Measurements from ENCODE around the gene PHAX.
A peak's percentile ranks its signal among the peaks of the same experiment; 100 is the strongest.
"Not testable (repeated sequence)": the region's sequence is repeated elsewhere in the genome, so short reads cannot be mapped to it uniquely, and the experiment has no call there.

Gene PHAX

DNA sequence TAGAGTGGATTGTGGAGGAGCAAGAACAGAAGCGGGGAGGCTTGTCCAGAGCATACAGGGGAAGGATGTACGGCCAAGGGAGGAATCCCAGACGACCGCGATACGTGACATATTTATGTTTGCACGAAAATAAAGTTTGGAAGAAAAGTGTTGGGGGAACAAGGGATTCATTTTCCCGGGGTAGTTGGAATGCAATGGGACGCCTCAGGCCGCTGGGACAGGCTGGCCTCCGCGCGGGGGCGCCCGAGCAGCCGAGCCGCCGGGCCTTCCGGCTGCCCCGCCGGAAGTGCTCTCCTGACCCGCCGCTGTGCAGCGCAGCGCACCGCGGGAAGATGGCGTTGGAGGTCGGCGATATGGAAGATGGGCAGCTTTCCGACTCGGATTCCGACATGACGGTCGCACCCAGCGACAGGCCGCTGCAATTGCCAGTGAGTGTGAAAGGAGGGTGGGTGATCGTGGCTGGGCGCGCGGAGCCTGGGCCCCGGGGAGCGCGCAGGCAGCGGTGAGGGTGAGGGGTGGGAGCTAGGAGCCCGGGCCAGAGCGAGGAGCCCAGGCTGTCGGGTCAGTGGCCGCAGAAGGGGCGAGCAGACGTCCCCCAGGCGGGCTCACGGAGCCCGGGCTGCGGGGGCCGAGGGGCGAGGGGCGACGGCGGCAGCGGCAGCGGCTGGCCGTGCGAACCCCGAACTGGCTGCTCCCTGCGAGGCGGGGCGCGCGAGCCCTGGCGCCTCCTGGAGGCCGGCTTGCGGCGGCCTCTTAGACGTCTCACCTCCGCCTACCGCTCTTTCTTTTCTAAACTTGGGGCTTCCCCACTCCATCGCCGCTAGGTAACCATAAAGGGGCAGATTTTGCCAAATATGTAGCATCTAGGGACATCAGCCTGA is at the start of gene PHAX:
PHAX (plus strand) TSS at position 317 of the 881 bp plus-strand sequence; CDS start at position 333, 16 bp downstream.
- peak; percentile 88 for DNase-seq

GRCh38 chr5:126552614-126553013 is 48.1 kb upstream of the PHAX start:
- DNase-seq, result no peak

- DNase-seq, result not testable (repeated sequence)
These were observed 45.6 kb upstream of the PHAX start for GRCh38 chr5:126555101-126555500.

DNA sequence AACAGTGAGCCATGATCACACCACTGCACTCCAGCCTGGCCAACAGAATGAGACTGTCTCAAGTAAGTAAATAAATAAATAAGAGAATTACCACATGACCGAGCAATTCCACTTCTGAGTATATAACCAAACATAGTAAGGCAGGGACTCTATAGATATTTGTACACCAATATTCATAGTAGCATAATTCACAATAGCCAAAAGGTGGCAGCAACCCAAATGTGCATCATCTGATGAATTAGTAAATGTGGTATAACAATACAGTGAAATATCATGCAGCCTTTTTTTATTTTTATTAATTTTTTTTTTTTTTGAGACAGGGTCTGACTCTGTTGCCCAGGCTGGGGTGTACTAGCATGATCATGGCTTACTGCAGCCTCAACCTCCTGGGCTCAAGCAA is 38.8 kb upstream of the PHAX start:
- DNase-seq, result no peak

- no peak for DNase-seq
These were observed 37.9 kb upstream of the PHAX start for GRCh38 chr5:126562823-126563222.

GRCh38 chr5:126568206-126568755 is 32.5 kb upstream of the PHAX start:
- no peak for DNase-seq

DNA sequence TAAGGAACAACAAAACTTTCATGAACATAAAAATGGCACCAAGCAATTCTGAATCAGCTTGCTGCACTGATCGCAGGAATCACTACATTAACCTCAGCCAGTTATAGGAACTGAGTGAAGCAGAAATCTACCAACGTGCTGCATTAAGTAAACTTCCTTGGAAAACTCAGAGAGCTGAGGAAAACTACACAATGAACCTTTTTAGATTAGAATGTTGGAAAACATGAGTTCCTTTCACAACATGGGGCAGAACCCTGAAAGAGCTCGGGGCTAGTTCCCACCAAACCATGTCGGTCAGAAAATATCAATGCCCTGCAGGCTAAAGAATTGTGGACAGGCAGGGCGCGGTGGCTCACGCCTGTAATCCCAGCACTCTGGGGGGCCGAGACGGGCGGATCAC is 25.1 kb upstream of the PHAX start:
- no peak for DNase-seq

- no peak for DNase-seq
These were observed 23.8 kb upstream of the PHAX start for GRCh38 chr5:126576974-126577373.

GRCh38 chr5:126577415-126577814 is 23.3 kb upstream of the PHAX start:
- DNase-seq, result no peak

DNA sequence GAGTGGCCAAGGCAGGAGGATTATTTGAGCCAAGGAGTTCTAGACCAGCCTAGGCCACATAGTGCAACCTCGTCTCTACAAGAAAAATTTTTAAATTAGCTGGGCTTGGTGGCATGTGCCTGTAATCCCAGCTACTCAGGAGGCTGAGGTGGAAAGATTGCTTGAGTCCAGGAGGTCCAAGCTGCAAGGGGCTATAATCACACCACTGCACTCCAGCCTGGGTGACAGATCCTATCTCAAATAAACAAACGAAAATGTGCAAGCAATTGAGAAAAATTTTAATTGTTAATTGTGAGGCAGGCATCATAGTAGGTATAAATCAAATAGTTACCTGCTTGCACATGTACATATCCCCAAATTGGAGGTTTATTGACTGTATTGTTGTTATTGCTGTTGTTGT is 21.0 kb upstream of the PHAX start:
- no peak for DNase-seq

DNA sequence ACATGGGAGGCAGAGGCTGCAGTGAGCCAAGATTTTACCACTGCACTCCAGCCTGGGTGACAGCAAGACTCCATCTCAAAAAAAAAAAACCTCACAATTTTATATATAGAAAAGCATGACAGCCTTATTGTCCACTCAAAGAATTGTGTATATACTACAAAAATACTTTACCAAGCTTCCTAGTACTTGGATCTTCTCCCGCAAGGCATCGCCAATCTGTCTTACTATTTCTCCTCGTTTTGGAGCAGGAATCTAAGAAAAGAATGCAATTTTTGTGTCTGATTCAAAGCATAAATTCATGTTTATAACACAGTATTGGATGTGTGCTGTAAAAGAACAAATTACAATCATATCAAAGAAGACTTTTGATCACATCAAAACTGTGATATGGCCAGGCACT is 17.0 kb upstream of the PHAX start:
- DNase-seq, result no peak

- DNase-seq, result no peak
These were observed 13.0 kb upstream of the PHAX start for GRCh38 chr5:126587551-126588390.

DNA sequence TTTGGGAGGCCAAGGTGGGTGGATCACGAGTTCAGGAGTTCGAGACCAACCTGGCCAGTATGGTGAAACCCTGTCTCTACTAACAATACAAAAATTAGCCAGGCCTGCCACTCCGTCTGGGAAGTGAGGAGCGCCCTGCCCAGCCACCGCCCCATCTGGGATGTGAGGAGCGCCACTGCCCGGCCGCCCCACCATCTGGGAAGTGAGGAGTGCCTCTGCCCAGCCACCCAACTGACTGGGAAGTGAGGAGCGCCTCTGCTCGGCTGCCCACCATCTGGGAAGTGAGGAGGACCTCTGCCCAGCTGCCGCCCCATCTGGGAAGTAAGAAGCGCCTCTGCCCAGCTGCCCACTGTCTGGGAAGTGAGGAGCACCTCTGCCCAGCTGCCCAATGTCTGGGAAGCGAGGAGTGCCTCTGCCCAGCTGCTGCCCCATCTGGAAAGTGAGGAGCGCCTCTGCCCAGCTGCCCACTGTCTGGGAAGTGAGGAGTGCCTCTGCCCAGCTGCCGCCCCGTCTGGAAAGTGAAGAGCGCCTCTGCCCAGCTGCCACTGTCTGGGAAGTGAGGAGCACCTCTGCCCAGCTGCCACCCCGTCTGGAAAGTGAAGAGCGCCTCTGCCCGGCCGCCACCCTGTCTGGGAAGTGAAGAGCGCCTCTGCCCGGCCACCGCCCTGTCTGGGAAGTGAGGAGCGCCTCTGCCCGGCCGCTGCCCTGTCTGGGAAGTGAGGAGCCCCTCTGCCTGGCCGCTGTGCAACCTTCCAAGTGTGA is 11.0 kb upstream of the PHAX start:
- DNase-seq, result no peak

DNA sequence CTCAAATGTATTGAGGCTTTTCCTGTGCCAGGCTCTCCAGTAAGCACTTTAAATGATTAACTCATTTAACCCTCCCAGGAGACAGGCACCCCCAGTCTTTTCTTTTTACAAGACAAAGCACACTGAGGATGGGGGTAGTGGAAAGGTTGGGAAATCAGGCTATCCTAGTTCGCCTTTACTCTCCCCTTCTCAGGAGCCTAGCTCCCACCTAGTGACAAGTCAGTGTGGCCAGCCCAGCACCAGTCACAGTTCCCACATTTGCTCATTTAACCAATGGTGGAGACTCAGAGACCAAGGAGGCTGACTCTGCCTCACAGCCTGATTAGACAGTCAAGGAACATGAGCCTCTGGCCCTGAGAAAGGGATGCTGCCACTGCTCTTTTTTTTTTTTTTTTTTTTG is 9.2 kb upstream of the PHAX start:
- no peak for DNase-seq

DNA sequence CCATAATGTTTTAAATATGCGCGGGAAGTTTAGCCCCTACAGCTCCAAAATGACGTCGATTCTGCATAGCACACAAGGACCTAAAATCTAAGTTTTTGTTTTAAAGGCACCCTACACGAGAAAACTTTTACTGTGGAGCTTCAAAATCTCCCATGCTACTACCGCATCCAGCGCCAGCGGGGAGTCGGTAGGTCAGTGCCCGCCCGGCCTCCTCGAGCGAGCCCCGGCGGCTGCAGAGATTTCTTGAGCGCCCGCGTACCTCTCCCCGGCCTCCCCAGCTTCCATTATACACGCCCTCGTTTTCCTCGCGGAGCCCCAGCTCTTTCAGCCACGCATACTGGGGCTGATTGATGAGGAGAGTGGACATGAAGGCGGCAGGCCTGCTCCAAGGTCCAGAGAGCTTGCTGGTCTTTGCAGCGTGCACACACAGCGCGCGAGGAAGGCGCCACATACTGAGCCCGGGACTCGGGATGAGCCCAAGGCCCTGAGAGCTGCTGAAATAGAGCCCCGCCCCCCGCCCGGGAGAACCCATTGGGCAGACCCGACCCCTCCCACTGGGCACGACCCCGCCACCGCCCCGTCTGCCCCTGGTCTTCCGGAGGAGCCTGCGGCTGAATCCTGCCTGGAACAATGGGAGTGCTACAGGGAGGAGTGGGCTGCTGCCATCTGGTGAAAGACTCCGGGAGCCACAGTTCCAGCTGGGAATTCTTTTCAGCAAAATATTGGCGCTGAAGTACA is 5.8 kb upstream of the PHAX start, which contains the start of gene ALDH7A1:
ALDH7A1 (minus strand) TSS at position 472 of the 738 bp plus-strand sequence; CDS start at position 451, 21 bp downstream.
- peak; percentile 98 for DNase-seq

DNA sequence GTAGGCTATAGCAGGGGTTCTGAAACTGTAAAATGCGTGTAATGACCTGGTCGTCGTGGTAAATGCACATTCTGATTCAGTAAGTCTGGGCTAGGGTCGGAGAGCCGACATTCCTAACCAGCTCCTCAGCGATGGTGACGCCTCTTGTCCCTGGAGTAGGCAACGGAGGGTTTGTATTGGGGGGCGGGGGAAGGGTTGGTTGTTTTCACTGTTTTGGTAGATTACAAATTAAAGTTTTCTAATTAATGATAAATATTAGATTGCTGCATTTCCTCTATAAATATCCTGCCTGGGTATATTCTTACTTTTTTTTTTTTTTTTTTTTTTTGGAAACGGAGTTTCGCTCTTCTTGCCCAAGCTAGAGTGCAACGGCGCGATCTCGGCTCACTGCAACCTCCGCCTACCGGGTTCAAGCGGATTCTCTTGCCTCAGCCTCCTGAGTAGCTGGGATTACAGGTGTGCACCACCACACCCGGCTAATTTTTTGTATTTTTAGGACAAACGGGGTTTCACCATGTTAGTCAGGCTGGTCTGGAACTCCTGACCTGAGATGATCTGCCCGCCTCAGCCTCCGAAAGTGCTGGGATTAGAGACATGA is 5.2 kb upstream of the PHAX start:
- DNase-seq, result no peak

GRCh38 chr5:126597156-126597555 is 3.6 kb upstream of the PHAX start:
- no peak for DNase-seq

GRCh38 chr5:126599499-126599898 is 1.2 kb upstream of the PHAX start:
- no peak for DNase-seq

DNA sequence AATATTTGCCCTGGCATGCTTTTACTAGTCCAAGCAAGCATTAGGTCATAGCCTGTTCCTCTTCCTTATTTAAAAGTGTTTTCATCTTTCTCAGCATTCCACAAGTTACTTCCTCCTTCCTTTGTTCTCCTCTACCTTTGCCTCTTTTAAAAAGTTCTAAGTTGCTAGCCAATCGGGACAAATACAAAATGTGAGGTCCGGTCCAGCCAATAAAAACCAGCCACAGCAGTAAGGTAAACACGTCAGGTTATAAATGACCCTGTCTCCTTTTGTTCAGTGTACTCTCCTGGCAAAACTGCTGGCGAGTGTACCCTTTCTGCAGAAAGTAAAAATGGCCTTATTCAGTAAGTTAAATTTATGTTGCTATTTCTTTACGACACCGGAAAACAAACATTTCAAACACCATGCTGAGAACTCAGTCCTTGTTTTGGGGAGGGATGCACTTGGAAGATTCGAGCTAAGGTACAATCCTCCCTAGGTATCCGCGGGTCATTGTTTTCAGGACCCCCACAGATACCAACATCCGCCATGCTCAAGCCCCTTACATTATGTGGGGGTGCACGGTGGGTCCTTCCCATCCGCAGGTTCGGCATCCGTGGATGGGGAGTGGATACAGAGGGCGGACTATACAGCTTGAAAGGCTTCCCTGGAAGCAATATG is 646 bp upstream of the PHAX start:
- not testable (repeated sequence) for DNase-seq

DNA sequence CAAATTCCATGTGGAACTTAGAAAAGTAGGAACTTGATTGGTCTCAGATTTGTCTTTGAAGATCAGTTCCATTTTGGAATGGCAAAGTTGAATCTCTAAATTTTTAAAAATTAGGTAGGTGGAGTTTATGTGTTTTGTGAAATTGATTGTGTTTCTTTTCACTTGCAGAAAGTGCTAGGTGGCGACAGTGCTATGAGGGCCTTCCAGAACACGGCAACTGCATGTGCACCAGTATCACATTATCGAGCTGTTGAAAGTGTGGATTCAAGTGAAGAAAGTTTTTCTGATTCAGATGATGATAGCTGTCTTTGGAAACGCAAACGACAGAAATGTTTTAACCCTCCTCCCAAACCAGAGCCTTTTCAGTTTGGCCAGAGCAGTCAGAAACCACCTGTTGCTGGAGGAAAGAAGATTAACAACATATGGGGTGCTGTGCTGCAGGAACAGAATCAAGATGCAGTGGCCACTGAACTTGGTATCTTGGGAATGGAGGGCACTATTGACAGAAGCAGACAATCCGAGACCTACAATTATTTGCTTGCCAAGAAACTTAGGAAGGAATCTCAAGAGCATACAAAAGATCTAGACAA is 2.8 kb downstream of the PHAX start:
- DNase-seq, result no peak

DNA sequence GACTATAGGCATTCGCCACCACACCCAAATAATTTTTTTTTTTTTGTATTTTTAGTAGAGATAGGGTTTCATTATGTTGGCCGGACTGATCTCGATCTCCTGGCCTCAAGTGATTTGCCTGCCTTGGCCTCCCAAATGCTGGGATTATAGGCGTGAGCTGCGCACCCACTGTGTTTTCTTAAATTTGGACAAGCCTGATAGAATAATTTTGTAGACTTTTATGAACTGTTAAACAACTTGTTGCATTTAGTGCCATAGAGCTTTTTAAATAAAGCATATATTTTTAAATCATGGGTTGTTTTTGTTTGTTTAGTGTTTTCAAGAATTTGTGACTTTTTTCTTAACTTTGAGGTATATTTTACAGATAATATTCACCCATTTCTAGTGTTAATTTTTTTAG is 4.8 kb downstream of the PHAX start:
- DNase-seq, result no peak
